ENCODE data around the gene MT2A. TPM values are rescaled to one million over a fixed set of nuclear protein-coding genes. Genes with fewer than 3 reads are reported as not detected.

The MT2A gene
- total and polyA plus RNA-seq, 2 of the 13 experiments (the other 11 are each of a cell fraction or from before 2014, with no cell fraction given), result 135 to 371 TPM

- peak; percentile 64 for TF ChIP-seq ZNF770 (CRISPR knock-in tag; IDR thresholded peaks at IDR 0.05)
- TF ChIP-seq ZNF274 (CRISPR knock-in tag; IDR thresholded peaks at IDR 0.05), result no peak
- TF ChIP-seq RXRB (CRISPR knock-in tag; IDR thresholded peaks at IDR 0.05; ENCODE audit: borderline replicate concordance), result peak; percentile 77; the same call in 1 of the 2 replicates
- peak; percentile 24; the same call in 1 of the 2 replicates for TF ChIP-seq GABPB1 (CRISPR knock-in tag; IDR thresholded peaks at IDR 0.05)
- TF ChIP-seq BORCS8-MEF2B (CRISPR knock-in tag; IDR thresholded peaks at IDR 0.05), result peak; percentile 60; the same call in 1 of the 2 replicates
- TF ChIP-seq SPEN (CRISPR knock-in tag; IDR thresholded peaks at IDR 0.05; ENCODE audit: low read depth), result peak; percentile 29; the same call in 1 of the 2 replicates
- TF ChIP-seq ARID5B (CRISPR knock-in tag; IDR thresholded peaks at IDR 0.05), result peak; percentile 48
- peak; percentile 60; the same call in 1 of the 2 replicates for TF ChIP-seq HMG20A (CRISPR knock-in tag; IDR thresholded peaks at IDR 0.05; ENCODE audit: borderline replicate concordance)
- TF ChIP-seq GATAD2A (CRISPR knock-in tag; IDR thresholded peaks at IDR 0.05), result 0 out of 2 replicates have a peak, but pooled peaks have one; percentile 30
- TF ChIP-seq HMGXB4 (CRISPR knock-in tag; IDR thresholded peaks at IDR 0.05; ENCODE audit: borderline replicate concordance in 1 of 2, low read depth in 1 of 2), result no peak
- TF ChIP-seq JARID2 (CRISPR knock-in tag; IDR thresholded peaks at IDR 0.05; ENCODE audit: insufficient replicate concordance), result no peak
- 0 out of 2 replicates have a peak, but pooled peaks have one; percentile 37 for TF ChIP-seq KDM4B (CRISPR knock-in tag; IDR thresholded peaks at IDR 0.05)
- peak; percentile 25; the same call in 1 of the 2 replicates for TF ChIP-seq HOXA3 (CRISPR knock-in tag; IDR thresholded peaks at IDR 0.05)
- TF ChIP-seq KLF15 (CRISPR knock-in tag; IDR thresholded peaks at IDR 0.05; ENCODE audit: borderline replicate concordance), result no peak
- no peak for TF ChIP-seq ZFP36L1 (CRISPR knock-in tag; IDR thresholded peaks at IDR 0.05)
- TF ChIP-seq RCOR2 (CRISPR knock-in tag; IDR thresholded peaks at IDR 0.05), result peak; percentile 54; the same call in 1 of the 2 replicates
- no peak for TF ChIP-seq ZNF24 (IDR thresholded peaks at IDR 0.05)
- no peak for TF ChIP-seq POLR2AphosphoS2 (IDR thresholded peaks at IDR 0.05; ENCODE audit: low read depth, low read length)
- no peak for TF ChIP-seq NCOR1 (IDR thresholded peaks at IDR 0.05; ENCODE audit: borderline replicate concordance, low read length)
- TF ChIP-seq PATZ1 (CRISPR knock-in tag; IDR thresholded peaks at IDR 0.05), result 0 out of 2 replicates have a peak, but pooled peaks have one; percentile 14
Observed at GRCh38 chr16:56611281-56611833, 3.0 kb downstream of the MT2A start (continued).
